ENCODE data around the gene ANKRD13B.

GRCh38 chr17:29597361-29598172 is 4.6 kb downstream of the ANKRD13B start:
- TF ChIP-seq CTCF (IDR thresholded peaks at IDR 0.05) (no peak), POLR2A (IDR thresholded peaks at IDR 0.05) (no peak)

Data from tibial nerve (tissue), 3 donors.